ENCODE measurements around the gene PLA2G2C. TPM values are rescaled to one million over a fixed set of nuclear protein-coding genes. Genes with fewer than 3 reads are reported as not detected.

PLA2G2C gene
- total RNA-seq, 1 experiment from 2014 or later = not detected

- no peak for TF ChIP-seq ARID4B (CRISPR knock-in tag; IDR thresholded peaks at IDR 0.05; ENCODE audit: borderline replicate concordance)
- TF ChIP-seq NFATC4 (CRISPR knock-in tag; IDR thresholded peaks at IDR 0.05) = no peak
- no peak for TF ChIP-seq FOXJ3 (CRISPR knock-in tag; IDR thresholded peaks at IDR 0.05; ENCODE audit: borderline replicate concordance)
- TF ChIP-seq GABPB1 (CRISPR knock-in tag; IDR thresholded peaks at IDR 0.05) = no peak
- TF ChIP-seq ZNF281 (CRISPR knock-in tag; IDR thresholded peaks at IDR 0.05) = no peak
Observed at GRCh38 chr1:20154301-20154831, 32.0 kb downstream of the PLA2G2C start (continued).

- Mint-ChIP-seq H3K27ac (peak overlapping the region; percentile 80), H3K27me3 (ENCODE audit: low read depth) (no peaks in the 10 kb centered on the region; the same call in 1 of the 2 replicates), H3K9me3 (peaks cover 8% of the 10 kb centered on the region), H3K4me1 (peaks cover 27% of the 10 kb centered on the region), H3K36me3 (no peaks in the 10 kb centered on the region), H3K4me3 (no peak overlapping the region)
- ATAC-seq (peak; percentile 38), DNase-seq (ENCODE audit: low spot score) (peak; percentile 44)
- ChIA-PET CTCF (interaction anchor here (0.6 to 4.5 kb wide), 23 partner anchors 10 to 342 kb away, joined by 3 to 75 read pairs (median 4); partner anchors contain the start of genes OTUD3 and PLA2G2E), POLR2A (interaction anchor here (0.6 to 0.7 kb wide), 2 partner anchors 37 to 943 kb away, joined by 3 to 5 read pairs; no protein-coding TSS in a partner anchor)
- TF ChIP-seq MXD4 (CRISPR knock-in tag; IDR thresholded peaks at IDR 0.05; ENCODE audit: borderline replicate concordance) (no peak), ZNF416 (CRISPR knock-in tag; IDR thresholded peaks at IDR 0.05) (no peak), FOXK1 (CRISPR knock-in tag; IDR thresholded peaks at IDR 0.05) (peak; percentile 61; the same call in 1 of the 2 replicates), HMGA2 (CRISPR knock-in tag; IDR thresholded peaks at IDR 0.05) (no peak)
Observed at GRCh38 chr1:20153000-20153418, 33.3 kb downstream of the PLA2G2C start.

- Mint-ChIP-seq H3K4me3 (no peak overlapping the region), H3K27me3 (ENCODE audit: low read depth) (no peaks in the 10 kb centered on the region), H3K27ac (peak overlapping the region; percentile 80), H3K9me3 (peaks cover 3% of the 10 kb centered on the region), H3K36me3 (no peaks in the 10 kb centered on the region), H3K4me1 (peaks cover 27% of the 10 kb centered on the region)
- ATAC-seq (no peak), DNase-seq (ENCODE audit: low spot score) (no peak)
- ChIA-PET CTCF (interaction anchor here (0.7 to 4.5 kb wide), 24 partner anchors 13 to 342 kb away, joined by 3 to 75 read pairs (median 5); partner anchors contain the start of gene OTUD3), POLR2A (no interaction called here)
- TF ChIP-seq EMX1 (CRISPR knock-in tag; IDR thresholded peaks at IDR 0.05) = no peak
- no peak for TF ChIP-seq GTF2I (CRISPR knock-in tag; conservative IDR thresholded peaks at IDR 0.05)
- TF ChIP-seq ETV6 (CRISPR knock-in tag; IDR thresholded peaks at IDR 0.05) = peak; percentile 8; the same call in 1 of the 2 replicates
Observed at GRCh38 chr1:20152599-20152930, 33.8 kb downstream of the PLA2G2C start.

GRCh38 chr1:20151906-20152598, 34.3 kb downstream of the PLA2G2C start:
- peak; percentile 90 for DNase-seq (ENCODE audit: low spot score)
- no peaks in the 10 kb centered on the region for H3K9me3 Mint-ChIP-seq
- ChIA-PET CTCF (interaction anchor here (0.5 to 4.5 kb wide), 41 partner anchors 8 to 1953 kb away, joined by 3 to 75 read pairs (median 4); partner anchors contain the start of genes OTUD3 and PLA2G2C), POLR2A (interaction anchor here (1.3 kb wide), 1 partner anchor 88 kb away, joined by 3 read pairs; no protein-coding TSS in a partner anchor)
- no peaks in the 10 kb centered on the region for H3K27me3 Mint-ChIP-seq (ENCODE audit: low read depth)
- peak; percentile 91 for ATAC-seq
- H3K36me3 Mint-ChIP-seq = no peaks in the 10 kb centered on the region
- H3K4me3 Mint-ChIP-seq = peak overlapping the region; percentile 42
- H3K27ac Mint-ChIP-seq = no peak overlapping the region
- H3K4me1 Mint-ChIP-seq = peaks cover 28% of the 10 kb centered on the region
- TF ChIP-seq HMGA2 (CRISPR knock-in tag; IDR thresholded peaks at IDR 0.05) (no peak), ZNF423 (CRISPR knock-in tag; IDR thresholded peaks at IDR 0.05) (no peak), SP1 (CRISPR knock-in tag; conservative IDR thresholded peaks at IDR 0.05) (no peak), PRDM15 (CRISPR knock-in tag; IDR thresholded peaks at IDR 0.05) (no peak), NR3C1 (CRISPR knock-in tag; conservative IDR thresholded peaks at IDR 0.05; ENCODE audit: low read depth) (no peak), JUN (CRISPR knock-in tag; IDR thresholded peaks at IDR 0.05) (no peak), NR2C2 (CRISPR knock-in tag; IDR thresholded peaks at IDR 0.05) (no peak), NFATC4 (CRISPR knock-in tag; IDR thresholded peaks at IDR 0.05) (no peak), FOXP1 (CRISPR knock-in tag; IDR thresholded peaks at IDR 0.05; ENCODE audit: borderline replicate concordance) (no peak), ZNF121 (CRISPR knock-in tag; IDR thresholded peaks at IDR 0.05) (no peak)

Data from WTC11 (cell line).